Measurements from ENCODE around the gene ADAP1.

Gene ADAP1

DNA sequence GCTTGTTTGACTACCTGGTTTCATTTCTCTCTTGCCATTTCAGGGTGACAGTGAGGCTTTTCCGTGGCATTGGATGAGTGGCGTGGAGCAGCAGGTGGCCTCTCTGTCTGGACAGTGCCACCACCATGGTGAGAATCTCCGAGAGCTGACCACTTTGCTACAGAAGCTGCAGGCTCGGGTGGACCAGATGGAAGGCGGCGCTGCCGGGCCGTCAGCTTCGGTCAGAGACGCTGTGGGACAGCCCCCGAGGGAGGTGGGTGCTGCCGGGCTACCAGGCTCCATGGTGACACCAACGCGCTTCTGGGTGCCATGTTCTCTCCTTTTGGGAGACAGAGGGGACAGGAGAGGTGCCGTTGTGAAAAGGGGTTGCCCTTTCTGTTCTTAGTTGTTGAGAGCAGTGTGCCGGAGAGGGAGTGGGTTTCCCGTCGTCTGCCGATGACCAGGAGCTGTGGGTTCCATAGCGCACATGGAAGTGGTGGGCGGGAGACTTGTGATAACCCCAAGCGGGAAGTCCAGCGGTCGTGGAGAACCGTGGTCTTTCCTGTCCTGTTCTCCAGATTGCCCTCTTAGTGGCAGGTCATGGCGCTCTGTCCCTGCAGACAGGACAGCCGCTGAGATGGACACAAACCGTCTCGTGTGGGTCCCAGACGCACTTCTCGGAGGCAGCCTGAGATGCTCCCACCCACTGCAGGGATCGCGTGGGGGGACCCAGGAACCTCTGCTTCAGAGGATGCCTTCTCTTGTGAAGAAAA lies 100.9 kb downstream of the ADAP1 start:
- H3K9ac ChIP-seq (ENCODE audit: low read length), result no peak overlapping the region
- H3K9me2 ChIP-seq (replicated peaks; ENCODE audit: insufficient read depth, low read length), result no peaks in the 10 kb centered on the region
- H3K9me3 ChIP-seq (ENCODE audit: insufficient read depth, low read length), result no peaks in the 10 kb centered on the region
- no peaks in the 10 kb centered on the region for H4K20me1 ChIP-seq (ENCODE audit: low read depth, low read length)
- H3K27me3 ChIP-seq (ENCODE audit: low read length), result no peaks in the 10 kb centered on the region
- H2AFZ ChIP-seq (ENCODE audit: low read depth, low read length, severe bottlenecking), result no peak overlapping the region
- TF ChIP-seq, protein P1, sequence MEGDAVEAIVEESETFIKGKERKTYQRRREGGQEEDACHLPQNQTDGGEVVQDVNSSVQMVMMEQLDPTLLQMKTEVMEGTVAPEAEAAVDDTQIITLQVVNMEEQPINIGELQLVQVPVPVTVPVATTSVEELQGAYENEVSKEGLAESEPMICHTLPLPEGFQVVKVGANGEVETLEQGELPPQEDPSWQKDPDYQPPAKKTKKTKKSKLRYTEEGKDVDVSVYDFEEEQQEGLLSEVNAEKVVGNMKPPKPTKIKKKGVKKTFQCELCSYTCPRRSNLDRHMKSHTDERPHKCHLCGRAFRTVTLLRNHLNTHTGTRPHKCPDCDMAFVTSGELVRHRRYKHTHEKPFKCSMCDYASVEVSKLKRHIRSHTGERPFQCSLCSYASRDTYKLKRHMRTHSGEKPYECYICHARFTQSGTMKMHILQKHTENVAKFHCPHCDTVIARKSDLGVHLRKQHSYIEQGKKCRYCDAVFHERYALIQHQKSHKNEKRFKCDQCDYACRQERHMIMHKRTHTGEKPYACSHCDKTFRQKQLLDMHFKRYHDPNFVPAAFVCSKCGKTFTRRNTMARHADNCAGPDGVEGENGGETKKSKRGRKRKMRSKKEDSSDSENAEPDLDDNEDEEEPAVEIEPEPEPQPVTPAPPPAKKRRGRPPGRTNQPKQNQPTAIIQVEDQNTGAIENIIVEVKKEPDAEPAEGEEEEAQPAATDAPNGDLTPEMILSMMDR (IDR thresholded peaks at IDR 0.05; ENCODE audit: insufficient read depth, low read length, poor library complexity, severe bottlenecking), result no peak
- no peak for TF ChIP-seq EZH2phosphoT487 (conservative IDR thresholded peaks at IDR 0.05; ENCODE audit: low read length)
- H3K27ac ChIP-seq (ENCODE audit: low read depth, low read length), result no peak overlapping the region
- peaks cover 3% of the 10 kb centered on the region; the same call in 1 of the 2 replicates for H3K36me3 ChIP-seq (ENCODE audit: low read length)
- H3F3A ChIP-seq (ENCODE audit: insufficient read depth), result no peaks in the 10 kb centered on the region
- no peak overlapping the region for H3K4me3 ChIP-seq (ENCODE audit: insufficient read depth, low read length, poor library complexity, severe bottlenecking)
- H3K4me2 ChIP-seq (ENCODE audit: low read depth, low read length, poor library complexity, severe bottlenecking), result no peak overlapping the region
- H3K79me2 ChIP-seq (ENCODE audit: insufficient read depth, low read length), result no peaks in the 10 kb centered on the region

DNA sequence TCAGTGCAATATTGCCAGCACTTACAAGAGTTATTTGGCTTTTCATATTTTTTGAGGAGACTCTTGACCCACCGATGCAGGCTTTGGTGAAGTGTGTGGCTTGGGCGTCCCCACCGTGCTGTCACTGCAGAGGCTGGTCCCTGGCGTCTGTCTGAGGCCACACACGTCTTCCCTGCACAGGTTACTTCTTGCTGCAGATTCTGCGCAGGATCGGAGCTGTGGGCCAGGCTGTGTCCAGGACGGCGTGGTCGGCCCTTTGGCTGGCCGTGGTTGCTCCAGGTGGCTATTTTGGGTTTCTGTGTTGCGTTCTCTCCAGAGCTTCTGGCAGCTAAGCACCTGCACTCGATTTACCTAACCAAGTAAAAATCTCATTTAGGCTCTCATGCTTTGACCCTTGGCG lies 103.3 kb downstream of the ADAP1 start:
- no peak overlapping the region for H3K4me2 ChIP-seq (ENCODE audit: low read depth, low read length, poor library complexity, severe bottlenecking)
- H3K27me3 ChIP-seq (ENCODE audit: low read length), result no peaks in the 10 kb centered on the region
- H3K36me3 ChIP-seq (ENCODE audit: low read length), result peaks cover 3% of the 10 kb centered on the region; the same call in 1 of the 2 replicates
- no peak overlapping the region for H3K9ac ChIP-seq (ENCODE audit: low read length)
- TF ChIP-seq EZH2phosphoT487 (conservative IDR thresholded peaks at IDR 0.05; ENCODE audit: low read length), result no peak
- TF ChIP-seq, protein P1 (IDR thresholded peaks at IDR 0.05; ENCODE audit: insufficient read depth, low read length, poor library complexity, severe bottlenecking), result no peak
- H3K4me3 ChIP-seq (ENCODE audit: insufficient read depth, low read length, poor library complexity, severe bottlenecking), result no peak overlapping the region
- no peaks in the 10 kb centered on the region for H3K9me3 ChIP-seq (ENCODE audit: insufficient read depth, low read length)
- H3K27ac ChIP-seq (ENCODE audit: low read depth, low read length), result no peak overlapping the region
- H3K9me2 ChIP-seq (replicated peaks; ENCODE audit: insufficient read depth, low read length), result no peaks in the 10 kb centered on the region
- no peak overlapping the region for H2AFZ ChIP-seq (ENCODE audit: low read depth, low read length, severe bottlenecking)
- H3K79me2 ChIP-seq (ENCODE audit: insufficient read depth, low read length), result no peaks in the 10 kb centered on the region
- H4K20me1 ChIP-seq (ENCODE audit: low read depth, low read length), result no peaks in the 10 kb centered on the region
- H3F3A ChIP-seq (ENCODE audit: insufficient read depth), result no peaks in the 10 kb centered on the region

GRCh38 chr7:849781-850180 lies 104.7 kb downstream of the ADAP1 start:
- Histone ChIP-seq H3F3A (ENCODE audit: insufficient read depth) (no peaks in the 10 kb centered on the region), H3K9me2 (replicated peaks; ENCODE audit: insufficient read depth, low read length) (no peaks in the 10 kb centered on the region), H4K20me1 (ENCODE audit: low read depth, low read length) (no peaks in the 10 kb centered on the region), H3K9me3 (ENCODE audit: insufficient read depth, low read length) (no peaks in the 10 kb centered on the region), H3K27ac (ENCODE audit: low read depth, low read length) (no peak overlapping the region), H2AFZ (ENCODE audit: low read depth, low read length, severe bottlenecking) (no peak overlapping the region), H3K4me3 (ENCODE audit: insufficient read depth, low read length, poor library complexity, severe bottlenecking) (no peak overlapping the region), H3K4me2 (ENCODE audit: low read depth, low read length, poor library complexity, severe bottlenecking) (no peak overlapping the region), H3K9ac (ENCODE audit: low read length) (no peak overlapping the region), H3K36me3 (ENCODE audit: low read length) (peaks cover 1% of the 10 kb centered on the region; the same call in 1 of the 2 replicates), H3K79me2 (ENCODE audit: insufficient read depth, low read length) (no peaks in the 10 kb centered on the region), H3K27me3 (ENCODE audit: low read length) (no peaks in the 10 kb centered on the region)
- TF ChIP-seq, protein P1 (IDR thresholded peaks at IDR 0.05; ENCODE audit: insufficient read depth, low read length, poor library complexity, severe bottlenecking), result no peak
- no peak for TF ChIP-seq EZH2phosphoT487 (conservative IDR thresholded peaks at IDR 0.05; ENCODE audit: low read length)
